Muscle of leg (tissue), 11 donors: ENCODE results near the gene UROC1. TPM values are rescaled to one million over a fixed set of nuclear protein-coding genes. Genes with fewer than 3 reads are reported as not detected.
A peak's percentile ranks its signal among the peaks of the same experiment; 100 is the strongest.

Source experiments
- DNase-seq: peaks from one replicate; pipeline ENCODE4 v3.0.0; 2013
- H3K27ac ChIP-seq: one replicate; pipeline ENCODE4 v1.5.1; 2013; ENCODE audit warnings: mild to moderate bottlenecking, low read length, control low read depth
- H3K27me3 ChIP-seq: one replicate; pipeline ENCODE4 v1.6.1; 2013; ENCODE audit warnings: low read length; ENCODE audit not compliant: control insufficient read depth, insufficient read depth
- H3K36me3 ChIP-seq: one replicate; pipeline ENCODE4 v1.6.1; 2013; ENCODE audit warnings: low read length; ENCODE audit not compliant: control insufficient read depth, insufficient read depth
- H3K4me1 ChIP-seq: one replicate; pipeline ENCODE4 v1.6.1; 2013; ENCODE audit warnings: low read length; ENCODE audit not compliant: control insufficient read depth, insufficient read depth
- H3K4me3 ChIP-seq: one replicate; pipeline ENCODE4 v1.5.1; 2013; ENCODE audit warnings: low read length, control low read depth
- H3K9me3 ChIP-seq: replicated peaks from 2 replicates; pipeline ENCODE4 v1.6.1; 2013; ENCODE audit warnings: low read depth, low read length; ENCODE audit not compliant: control insufficient read depth
- WGBS: methylation state at CpG from one replicate; pipeline ENCODE4 v1.1.5; 2013; ENCODE audit warnings: missing lambda C conversion rate; ENCODE audit not compliant: insufficient coverage; 5-methylcytosine and 5-hydroxymethylcytosine counted together
- polyA plus RNA-seq, 8 donors: library from polyadenylated mRNA; unstranded; fragments of 120-200 nt; gene quantifications; one replicate each; pipeline versions ENCODE4 v1.2.1 to v1.2.3, GENCODE V29; 2013; ENCODE audit warnings: inconsistent platforms in 1 of 8, low replicate concordance in 1 of 8; ENCODE audit not compliant: insufficient read length in 8 of 8, insufficient read depth in 1 of 8
- total RNA-seq: library from RNA; stranded (reverse); fragments of 120-200 nt; gene quantifications from one replicate; pipeline ENCODE4 v1.2.4, GENCODE V29; 2013

Gene UROC1
- total and polyA plus RNA-seq, 9 donors = 0.04 to 0.15 (median 0.09) TPM; not detected in 3

DNA sequence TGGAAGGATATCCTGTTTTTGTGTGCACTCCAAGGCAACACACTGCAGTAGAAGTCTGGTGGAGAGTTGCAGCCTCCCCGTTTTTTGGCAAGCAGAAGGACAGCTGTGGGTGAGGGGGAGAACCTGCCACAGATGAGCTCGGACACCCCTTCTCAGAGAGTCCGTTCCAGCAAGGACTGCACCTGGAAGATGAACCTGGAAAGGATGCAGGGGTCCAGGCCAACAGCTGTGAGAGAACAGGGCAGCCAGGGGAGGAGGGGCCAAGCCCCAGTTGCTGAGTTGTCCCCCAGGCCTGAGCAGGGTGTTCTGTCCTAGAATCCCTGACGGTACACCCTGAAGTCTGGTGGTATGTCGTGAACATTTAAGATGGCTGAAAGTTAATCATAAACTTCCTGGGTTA lies 72.1 kb downstream of the UROC1 start:
- H3K27ac ChIP-seq = no peak overlapping the region
- H3K4me1 ChIP-seq = peaks cover 32% of the 10 kb centered on the region
- 18% methylated on average over 3 of the region's 5 CpGs for WGBS
- peak; percentile 38 for DNase-seq
- peaks cover 15% of the 10 kb centered on the region for H3K36me3 ChIP-seq
- no peak overlapping the region for H3K4me3 ChIP-seq
- no peaks in the 10 kb centered on the region for H3K9me3 ChIP-seq
- no peaks in the 10 kb centered on the region for H3K27me3 ChIP-seq

DNA sequence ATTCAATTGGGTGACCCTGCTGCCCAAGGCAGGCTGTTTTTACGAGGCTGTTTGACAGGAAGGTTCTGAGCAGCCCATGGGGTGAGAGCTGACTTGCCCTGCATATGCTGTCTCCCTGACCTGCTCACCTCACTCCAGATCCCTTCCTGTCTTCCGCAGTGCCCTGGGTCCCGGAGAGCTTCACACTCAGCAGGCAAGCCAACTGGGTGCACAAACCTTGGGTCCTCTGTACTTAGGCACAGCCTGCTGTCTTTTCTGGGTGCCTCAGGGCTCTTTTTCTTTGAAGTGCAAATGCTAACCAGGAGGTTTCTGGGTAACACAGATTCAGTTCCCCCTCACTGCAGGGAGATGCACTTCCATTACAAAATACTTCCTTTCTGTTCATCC lies 74.7 kb downstream of the UROC1 start:
- Histone ChIP-seq H3K27ac (no peak overlapping the region), H3K9me3 (no peaks in the 10 kb centered on the region), H3K4me1 (peaks cover 25% of the 10 kb centered on the region), H3K27me3 (no peaks in the 10 kb centered on the region), H3K4me3 (no peak overlapping the region), H3K36me3 (peaks cover 26% of the 10 kb centered on the region)
- no peak for DNase-seq
- WGBS = 83% methylated on average over 2 of the region's 3 CpGs

DNA sequence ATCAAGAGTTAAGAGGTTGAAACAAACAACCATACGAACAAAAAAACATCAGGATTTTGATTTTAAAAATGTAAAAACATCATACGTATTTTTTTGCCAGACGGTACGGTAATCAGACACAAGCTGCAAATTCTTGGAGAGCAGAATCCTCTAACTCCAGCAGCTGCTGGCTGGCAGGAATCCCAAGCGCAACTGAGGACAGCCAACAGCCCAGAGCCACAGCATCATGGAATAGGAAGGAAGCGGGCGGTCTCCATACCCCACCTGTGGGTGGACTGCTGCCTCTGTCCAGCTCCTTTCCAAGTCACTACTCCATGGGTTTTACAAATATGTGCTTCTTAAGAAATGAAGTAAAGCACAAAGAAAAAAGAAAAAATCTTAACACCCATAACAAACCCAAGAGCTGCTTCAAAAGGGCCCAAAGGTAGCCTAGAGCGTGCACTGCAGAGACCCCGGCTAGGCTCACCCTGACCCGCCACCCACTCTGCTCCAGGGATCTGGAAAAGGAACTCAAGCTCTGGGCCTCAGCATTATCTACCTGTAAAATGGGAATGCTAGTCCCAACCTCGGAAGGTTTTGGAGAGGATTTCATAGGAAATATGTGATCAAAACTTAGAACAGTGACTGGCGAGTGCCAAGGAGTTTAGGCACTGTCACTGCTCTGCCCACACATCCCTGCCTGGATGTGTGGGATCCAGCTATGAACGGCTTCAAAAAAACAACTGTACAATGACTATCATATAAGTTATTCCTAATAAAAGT lies 75.3 kb downstream of the UROC1 start:
- whole genome bisulfite sequencing = 7% methylated on average over 3 of the region's 13 CpGs
- H3K27ac ChIP-seq = no peak overlapping the region
- no peaks in the 10 kb centered on the region for H3K27me3 ChIP-seq
- peaks cover 20% of the 10 kb centered on the region for H3K4me1 ChIP-seq
- peak; percentile 96 for DNase-seq
- H3K4me3 ChIP-seq = no peak overlapping the region
- H3K9me3 ChIP-seq = no peaks in the 10 kb centered on the region
- peaks cover 28% of the 10 kb centered on the region for H3K36me3 ChIP-seq

DNA sequence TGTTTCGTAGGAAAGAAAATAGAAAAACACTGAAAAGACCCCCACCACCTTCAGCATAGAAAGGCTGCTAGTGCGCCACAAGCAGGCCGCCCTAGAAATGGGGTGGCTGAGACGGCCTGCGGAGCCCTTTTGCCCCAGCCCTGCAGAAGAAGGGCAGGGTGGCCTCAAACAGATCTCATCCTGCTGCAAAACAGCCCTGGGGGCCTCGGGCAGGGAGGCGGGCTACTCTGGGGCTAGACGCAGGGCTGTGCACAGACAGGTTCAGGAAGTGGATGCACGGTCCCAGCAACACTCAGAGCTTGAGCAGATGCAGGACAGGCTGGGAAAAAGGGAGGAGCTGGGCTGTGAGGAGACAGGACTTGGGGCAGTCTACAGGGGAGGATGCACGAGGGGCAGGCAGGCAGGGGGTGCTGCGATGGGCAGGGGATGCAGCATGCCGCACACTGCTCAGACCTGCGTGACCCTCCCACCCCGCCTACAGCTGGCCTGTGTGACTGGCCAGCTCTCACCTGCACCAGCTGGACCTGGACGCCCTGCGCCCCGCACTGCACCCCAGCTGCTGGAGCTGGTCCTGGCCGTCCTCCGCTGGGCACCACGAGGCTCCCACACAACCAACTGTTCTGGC lies 76.2 kb downstream of the UROC1 start:
- H3K4me1 ChIP-seq = peaks cover 20% of the 10 kb centered on the region
- peaks cover 34% of the 10 kb centered on the region for H3K36me3 ChIP-seq
- no peak overlapping the region for H3K4me3 ChIP-seq
- no peak overlapping the region for H3K27ac ChIP-seq
- no peak for DNase-seq
- no peaks in the 10 kb centered on the region for H3K27me3 ChIP-seq
- no peaks in the 10 kb centered on the region for H3K9me3 ChIP-seq
- WGBS = 60% methylated on average over 16 of the region's 20 CpGs

DNA sequence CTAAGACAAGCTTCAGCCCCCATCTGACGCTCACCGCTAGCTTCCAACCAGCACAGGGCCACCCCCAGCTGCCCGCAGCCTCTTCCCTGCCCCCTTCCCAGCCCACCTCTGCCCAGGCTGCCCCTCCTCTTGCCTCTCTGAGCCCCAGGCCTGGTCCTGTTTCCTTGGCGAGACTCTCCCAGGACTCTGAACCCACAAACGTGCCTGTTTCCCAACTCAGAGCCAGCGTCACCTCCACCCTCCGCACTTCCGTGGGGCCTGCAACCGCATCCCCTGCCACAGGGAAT lies 76.9 kb downstream of the UROC1 start:
- Histone ChIP-seq H3K36me3 (peaks cover 38% of the 10 kb centered on the region), H3K27ac (no peak overlapping the region), H3K4me3 (no peak overlapping the region), H3K27me3 (no peaks in the 10 kb centered on the region), H3K4me1 (peaks cover 20% of the 10 kb centered on the region), H3K9me3 (no peaks in the 10 kb centered on the region)
- no peak for DNase-seq
- 81% methylated on average over 6 of the region's 9 CpGs for WGBS

DNA sequence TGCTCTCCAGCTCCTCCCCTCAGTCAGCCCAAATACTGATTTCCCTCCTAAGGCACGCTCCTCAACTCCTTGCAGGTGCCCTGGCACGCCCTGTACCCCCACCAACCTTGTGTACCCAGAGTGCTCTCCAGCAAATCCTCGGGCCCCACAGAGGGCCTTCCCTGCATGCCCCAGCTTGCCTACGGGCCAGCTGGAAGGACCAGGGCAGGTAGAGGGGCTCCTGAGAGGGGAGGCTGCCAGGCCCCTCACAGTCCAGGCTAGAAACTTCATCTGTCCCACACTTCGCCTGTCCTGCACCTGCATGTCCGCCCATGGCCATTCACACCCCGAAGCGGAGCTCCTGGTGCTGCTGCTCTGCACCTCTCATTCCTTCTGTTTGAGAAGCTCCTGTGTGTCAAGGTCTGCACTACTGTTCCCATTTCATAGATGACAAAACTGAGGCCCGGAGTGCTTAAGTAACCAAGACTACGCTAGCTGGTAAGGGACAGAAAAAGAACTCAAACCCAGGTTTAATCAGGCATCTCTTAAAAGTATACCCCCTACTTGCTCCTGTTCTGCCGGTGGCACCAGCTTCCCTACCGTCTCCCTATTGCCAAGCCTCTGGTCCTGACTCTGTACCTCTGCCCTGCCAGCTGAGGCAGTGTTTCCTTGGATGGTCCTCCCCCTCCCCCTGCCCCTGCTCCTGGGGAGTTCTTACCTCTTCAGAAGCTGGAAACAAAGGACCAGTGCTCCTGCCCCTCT lies 77.4 kb downstream of the UROC1 start:
- WGBS = 94% methylated on average over 11 of the region's 12 CpGs
- Histone ChIP-seq H3K4me1 (peaks cover 18% of the 10 kb centered on the region), H3K36me3 (peaks cover 40% of the 10 kb centered on the region), H3K4me3 (no peak overlapping the region), H3K9me3 (no peaks in the 10 kb centered on the region), H3K27me3 (no peaks in the 10 kb centered on the region), H3K27ac (no peak overlapping the region)
- no peak for DNase-seq

DNA sequence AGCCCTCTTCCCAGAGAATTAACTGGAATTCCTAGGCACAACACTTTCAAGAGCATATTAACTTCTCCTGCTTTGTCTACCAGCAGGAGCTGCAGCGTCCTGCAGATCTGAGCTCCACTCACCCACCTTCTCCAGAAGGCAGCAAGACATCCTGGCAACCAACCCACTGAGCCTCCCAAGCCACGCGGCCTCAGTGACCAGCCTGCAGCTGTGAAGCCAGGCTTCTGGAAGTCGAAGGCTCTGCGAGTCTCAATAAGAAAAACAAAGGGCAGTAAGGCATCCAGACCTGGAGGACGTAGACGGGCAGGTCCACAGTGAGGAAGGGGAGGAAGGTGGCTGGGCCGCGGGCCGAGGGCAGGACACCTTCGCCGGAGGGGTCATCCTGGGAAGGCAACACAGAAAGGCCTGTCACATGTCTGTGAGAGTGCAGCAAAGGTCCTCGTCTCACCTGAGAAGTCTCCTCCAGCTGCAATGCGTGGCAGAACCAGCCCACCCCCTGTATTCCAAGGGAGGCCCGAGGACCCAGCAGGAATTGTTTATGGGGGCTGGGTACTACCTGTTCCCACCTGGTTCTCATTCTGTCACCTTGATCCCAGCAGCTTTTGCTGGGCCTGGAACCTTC lies 78.1 kb downstream of the UROC1 start:
- WGBS = 71% methylated on average over 10 of the region's 15 CpGs
- DNase-seq = no peak
- Histone ChIP-seq H3K9me3 (no peaks in the 10 kb centered on the region), H3K27ac (no peak overlapping the region), H3K4me1 (peaks cover 18% of the 10 kb centered on the region), H3K27me3 (no peaks in the 10 kb centered on the region), H3K4me3 (no peak overlapping the region), H3K36me3 (peaks cover 44% of the 10 kb centered on the region)

DNA sequence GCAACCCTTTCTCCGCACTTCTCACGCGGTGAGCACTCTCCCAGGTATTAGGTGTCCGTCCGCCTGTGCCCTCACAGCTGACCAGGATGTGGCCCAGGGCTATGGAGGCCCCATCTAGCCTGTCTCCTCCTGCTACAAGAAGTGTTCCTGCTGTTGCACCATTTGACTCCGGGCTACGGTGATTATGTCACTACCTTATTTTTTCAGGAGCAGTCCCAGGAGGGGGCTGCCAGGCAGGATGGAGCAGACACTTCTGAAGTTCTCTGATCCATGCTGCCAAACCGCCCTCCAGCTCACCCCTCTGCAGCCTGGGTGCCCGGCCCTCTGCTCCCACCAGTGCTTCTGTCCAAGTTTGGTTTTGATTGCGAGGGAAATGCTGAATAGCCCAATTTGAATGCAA lies 78.8 kb downstream of the UROC1 start:
- H3K4me1 ChIP-seq = peaks cover 18% of the 10 kb centered on the region
- no peak overlapping the region for H3K27ac ChIP-seq
- no peaks in the 10 kb centered on the region for H3K27me3 ChIP-seq
- 91% methylated on average over 8 of the region's 10 CpGs for WGBS
- no peak overlapping the region for H3K4me3 ChIP-seq
- peaks cover 48% of the 10 kb centered on the region for H3K36me3 ChIP-seq
- no peaks in the 10 kb centered on the region for H3K9me3 ChIP-seq
- DNase-seq = no peak

DNA sequence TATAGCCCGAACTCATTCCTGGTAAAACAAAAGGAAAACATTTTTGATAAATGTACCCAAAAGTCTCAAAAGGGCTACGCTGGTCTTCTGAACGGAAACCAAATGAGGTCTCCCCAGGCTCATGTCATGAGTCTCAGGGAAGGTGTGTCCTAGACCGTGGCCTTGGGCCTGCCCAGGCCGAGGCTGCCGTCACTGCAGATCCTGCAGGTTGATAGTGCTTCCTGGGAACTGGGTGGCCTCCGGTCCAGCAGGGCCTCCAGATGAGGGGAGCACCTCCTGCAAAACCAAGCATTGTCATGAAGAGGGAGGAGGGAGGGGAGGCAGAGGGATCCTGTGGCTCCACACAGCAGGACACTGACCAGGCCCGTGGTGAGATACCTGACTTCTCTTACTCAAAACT lies 79.4 kb downstream of the UROC1 start:
- no peak overlapping the region for H3K27ac ChIP-seq
- 89% methylated on average over 6 of the region's 8 CpGs for WGBS
- H3K36me3 ChIP-seq = peaks cover 48% of the 10 kb centered on the region
- H3K27me3 ChIP-seq = no peaks in the 10 kb centered on the region
- no peak overlapping the region for H3K4me3 ChIP-seq
- H3K4me1 ChIP-seq = peaks cover 18% of the 10 kb centered on the region
- no peak for DNase-seq
- no peaks in the 10 kb centered on the region for H3K9me3 ChIP-seq
